PC-9 (cell line): ENCODE measurements around the gene COL10A1.

Experiments used
- CTCF ChIP-seq: fragments of 200-600 bp; sonication (generic); conservative IDR thresholded peaks from 2 replicates; pipeline ENCODE4 v1.6.1; 2017; ENCODE audit warnings: mixed run types, antibody characterized with exemption, mild to moderate bottlenecking, moderate library complexity
- EZH2 ChIP-seq: fragments of 200-600 bp; sonication (generic); IDR thresholded peaks from 2 replicates; pipeline ENCODE4 v1.8.0; 2017; ENCODE audit warnings: antibody characterized with exemption, low read depth

GRCh38 chr6:116127771-116128493 is 2.0 kb upstream of the COL10A1 start:
- TF ChIP-seq CTCF = no peak
- TF ChIP-seq EZH2 = no peak
